Spleen (tissue), 7 donors: Measurements from ENCODE around the gene ZNF451.

Experiments
- POLR2A ChIP-seq, 3 donors: fragments of 450-650 bp; IDR thresholded peaks; one replicate each; pipeline ENCODE4 v1.5.1; 2017; ENCODE audit warnings: antibody characterized with exemption in 3 of 3, mild to moderate bottlenecking in 1 of 3
- POLR2AphosphoS5 ChIP-seq, 3 donors: sonication (generic); formaldehyde crosslinking; IDR thresholded peaks; one replicate each; pipeline ENCODE4 v1.5.1; 2017; ENCODE audit warnings: antibody characterized with exemption in 3 of 3
- TF ChIP-seq, protein P1 (sequence below), 11 experiments: fragments of 200-600 bp in 7 of 11; fragments of 450-650 bp in 4 of 11; sonication (generic) in 4 of 11; IDR thresholded peaks in 8 of 11; conservative IDR thresholded peaks in 3 of 11; 1 replicate in 7 of 11; 2 replicates in 4 of 11; pipeline versions ENCODE4 v1.4.0 to v1.8.0; 2016 to 2021; ENCODE audit warnings: antibody characterized with exemption in 11 of 11, inconsistent platforms in 4 of 11, mild to moderate bottlenecking in 1 of 11
- donor health status: DM: no; HTN: no; CAD: no; lungs with moderate emphysema.
- donor health status: DM: no; HTN: no; CAD: no.
- donor health status: DM: no; HTN: no; CAD: no.

- TF ChIP-seq, protein P1, sequence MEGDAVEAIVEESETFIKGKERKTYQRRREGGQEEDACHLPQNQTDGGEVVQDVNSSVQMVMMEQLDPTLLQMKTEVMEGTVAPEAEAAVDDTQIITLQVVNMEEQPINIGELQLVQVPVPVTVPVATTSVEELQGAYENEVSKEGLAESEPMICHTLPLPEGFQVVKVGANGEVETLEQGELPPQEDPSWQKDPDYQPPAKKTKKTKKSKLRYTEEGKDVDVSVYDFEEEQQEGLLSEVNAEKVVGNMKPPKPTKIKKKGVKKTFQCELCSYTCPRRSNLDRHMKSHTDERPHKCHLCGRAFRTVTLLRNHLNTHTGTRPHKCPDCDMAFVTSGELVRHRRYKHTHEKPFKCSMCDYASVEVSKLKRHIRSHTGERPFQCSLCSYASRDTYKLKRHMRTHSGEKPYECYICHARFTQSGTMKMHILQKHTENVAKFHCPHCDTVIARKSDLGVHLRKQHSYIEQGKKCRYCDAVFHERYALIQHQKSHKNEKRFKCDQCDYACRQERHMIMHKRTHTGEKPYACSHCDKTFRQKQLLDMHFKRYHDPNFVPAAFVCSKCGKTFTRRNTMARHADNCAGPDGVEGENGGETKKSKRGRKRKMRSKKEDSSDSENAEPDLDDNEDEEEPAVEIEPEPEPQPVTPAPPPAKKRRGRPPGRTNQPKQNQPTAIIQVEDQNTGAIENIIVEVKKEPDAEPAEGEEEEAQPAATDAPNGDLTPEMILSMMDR (IDR thresholded peaks at IDR 0.05 in 8 of 11, conservative IDR thresholded peaks at IDR 0.05 in 3 of 11), result no peak
- TF ChIP-seq POLR2AphosphoS5 (IDR thresholded peaks at IDR 0.05), result no peak
- no peak for TF ChIP-seq POLR2A (IDR thresholded peaks at IDR 0.05)
Measured at GRCh38 chr6:57104336-57104735, 14.3 kb downstream of the ZNF451 start.
